Colonic mucosa (tissue), 4 donors: ENCODE measurements around the gene MYOM3. TPM values are rescaled to one million over a fixed set of nuclear protein-coding genes. Genes with fewer than 3 reads are reported as not detected.
A peak's percentile ranks its signal among the peaks of the same experiment; 100 is the strongest.

Experiments
- DNase-seq: peaks from one replicate; pipeline ENCODE4 v3.0.0-alpha.2; 2020
- H3K27ac ChIP-seq: fragments of 200-600 bp; one replicate; pipeline ENCODE4 v1.8.0; 2021
- H3K27me3 ChIP-seq: fragments of 200-600 bp; one replicate; pipeline ENCODE4 v1.8.0; 2021
- H3K36me3 ChIP-seq: fragments of 200-600 bp; one replicate; pipeline ENCODE4 v1.8.0; 2021
- H3K4me1 ChIP-seq: fragments of 200-600 bp; one replicate; pipeline ENCODE4 v1.8.0; 2021; ENCODE audit warnings: mild to moderate bottlenecking
- H3K4me3 ChIP-seq: fragments of 200-600 bp; one replicate; pipeline ENCODE4 v1.8.0; 2021
- H3K9ac ChIP-seq, 2 donors: one replicate each; pipeline ENCODE4 v1.7.0; 2013; ENCODE audit warnings: control low read depth in 2 of 2, low read depth in 2 of 2, low read length in 2 of 2
- H3K9me3 ChIP-seq: fragments of 200-600 bp; one replicate; pipeline ENCODE4 v1.8.0; 2021
- CTCF ChIP-seq: fragments of 200-600 bp; IDR thresholded peaks from one replicate; pipeline ENCODE4 v1.8.0; 2022; ENCODE audit warnings: antibody characterized with exemption, mild to moderate bottlenecking
- intact Hi-C: fragments of 100-400 bp; cut with DNase I; formaldehyde crosslinking; loops from one replicate; pipeline ENCODE4 v1.14.1; 2022
- total RNA-seq, 2 donors: library from RNA; stranded (reverse); fragmentation: NEBNext Ultra II Directional in 1 of 2; extraction: Animal tissue kit (Norgen Biotek cat#: 25700) in 1 of 2; gene quantifications; one replicate each; pipeline ENCODE4 v1.2.1, GENCODE V29; 2021
- donor health status: healthy.
- donor health status: DM: no; HTN: no; CAD: no.
- donor health status: DM: no; HTN: no; CAD: no.

MYOM3 gene
- total RNA-seq, 2 donors from 2014 or later, result 1.8 to 3.3 TPM

- intact Hi-C loops, result loop anchor here (5.0 kb wide), 1 partner anchor 41 kb away; no protein-coding TSS in a partner anchor
- Histone ChIP-seq H3K27me3 (no peaks in the 10 kb centered on the region), H3K4me1 (peaks cover 1% of the 10 kb centered on the region), H3K9me3 (no peaks in the 10 kb centered on the region), H3K27ac (no peak overlapping the region), H3K9ac (no peak overlapping the region), H3K36me3 (no peaks in the 10 kb centered on the region), H3K4me3 (no peak overlapping the region)
- no peak for TF ChIP-seq CTCF
- no peak for DNase-seq
Observed at GRCh38 chr1:24113641-24114033, 1.7 kb upstream of the MYOM3 start.

GRCh38 chr1:24111262-24111995 is 506 bp downstream of the MYOM3 start:
- Histone ChIP-seq H3K27me3 (no peaks in the 10 kb centered on the region), H3K27ac (no peak overlapping the region), H3K4me1 (peaks cover 7% of the 10 kb centered on the region), H3K36me3 (no peaks in the 10 kb centered on the region), H3K4me3 (no peak overlapping the region), H3K9ac (no peak overlapping the region), H3K9me3 (no peaks in the 10 kb centered on the region)
- intact Hi-C loops, result loop anchor here (5.0 kb wide), 1 partner anchor 39 kb away; no protein-coding TSS in a partner anchor
- no peak for TF ChIP-seq CTCF
- DNase-seq, result no peak

GRCh38 chr1:24110642-24111261 is 1.2 kb downstream of the MYOM3 start:
- Histone ChIP-seq H3K4me3 (no peak overlapping the region), H3K9ac (no peak overlapping the region), H3K9me3 (no peaks in the 10 kb centered on the region), H3K4me1 (peaks cover 7% of the 10 kb centered on the region), H3K27me3 (no peaks in the 10 kb centered on the region), H3K36me3 (no peaks in the 10 kb centered on the region), H3K27ac (no peak overlapping the region)
- intact Hi-C loops, result loop anchor here (5.0 kb wide), 1 partner anchor 38 kb away; no protein-coding TSS in a partner anchor
- no peak for TF ChIP-seq CTCF
- DNase-seq, result no peak

- TF ChIP-seq CTCF, result no peak
- Histone ChIP-seq H3K36me3 (no peaks in the 10 kb centered on the region), H3K27me3 (no peaks in the 10 kb centered on the region), H3K9ac (peak overlapping the region in 1 of 2 donors; percentile 7), H3K4me1 (peaks cover 7% of the 10 kb centered on the region), H3K9me3 (no peaks in the 10 kb centered on the region), H3K4me3 (no peak overlapping the region), H3K27ac (no peak overlapping the region)
- no peak for DNase-seq
- intact Hi-C loops, result loop anchor here (5.0 kb wide), 1 partner anchor 38 kb away; no protein-coding TSS in a partner anchor
Observed at GRCh38 chr1:24109686-24110475, 2.1 kb downstream of the MYOM3 start.

GRCh38 chr1:24109166-24109483 is 2.8 kb downstream of the MYOM3 start:
- no peak overlapping the region for H3K9ac ChIP-seq
- DNase-seq, result no peak
- H3K27ac ChIP-seq, result no peak overlapping the region

More at GRCh38 chr1:24109166-24109483, 2.8 kb downstream of the MYOM3 start:
- H3K4me3 ChIP-seq, result no peak overlapping the region
- no peaks in the 10 kb centered on the region for H3K9me3 ChIP-seq
- H3K27me3 ChIP-seq, result no peaks in the 10 kb centered on the region
- intact Hi-C loops, result no loop called here
- no peak for TF ChIP-seq CTCF
- H3K4me1 ChIP-seq, result peaks cover 7% of the 10 kb centered on the region
- no peaks in the 10 kb centered on the region for H3K36me3 ChIP-seq
